Stimulated activated CD4-positive, alpha-beta T cell treated with anti-CD3 and anti-CD28 coated beads, Interleukin-12 subunit alpha, Interleukin-12 subunit beta, amount 100 ng/mL, for 24 hours (primary cell): ENCODE data around the gene FRMD5.
"Not testable (repeated sequence)": the region's sequence is repeated elsewhere in the genome, so short reads cannot be mapped to it uniquely, and the experiment has no call there.

Source experiments
- DNase-seq, 2 experiments: peaks; one replicate each; pipeline ENCODE4 v3.0.0-alpha.2; 2020; ENCODE audit warnings: low read depth in 2 of 2

FRMD5 gene

GRCh38 chr15:43845421-43845820, 349.6 kb downstream of the FRMD5 start:
- no peak for DNase-seq

DNA sequence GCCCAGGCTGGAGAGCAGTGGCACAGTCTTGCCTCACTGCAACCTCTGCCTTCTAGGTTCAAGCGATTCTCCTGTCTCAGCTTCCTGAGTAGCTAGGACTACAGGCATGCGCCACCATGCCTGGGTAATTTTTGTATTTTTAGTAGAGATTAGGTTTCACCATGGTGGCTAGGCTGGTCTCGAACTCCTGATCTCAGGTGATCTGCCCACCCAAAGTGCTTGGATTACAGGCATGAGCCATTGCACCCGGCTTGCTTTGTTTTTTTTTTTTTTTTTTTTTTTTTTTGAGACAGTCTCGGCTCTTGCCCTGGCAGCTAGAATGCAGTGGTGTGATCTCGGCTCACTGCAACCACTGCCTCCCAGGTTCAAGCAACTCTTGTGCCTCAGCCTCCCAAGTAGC, 362.6 kb downstream of the FRMD5 start:
- not testable (repeated sequence) for DNase-seq

DNA sequence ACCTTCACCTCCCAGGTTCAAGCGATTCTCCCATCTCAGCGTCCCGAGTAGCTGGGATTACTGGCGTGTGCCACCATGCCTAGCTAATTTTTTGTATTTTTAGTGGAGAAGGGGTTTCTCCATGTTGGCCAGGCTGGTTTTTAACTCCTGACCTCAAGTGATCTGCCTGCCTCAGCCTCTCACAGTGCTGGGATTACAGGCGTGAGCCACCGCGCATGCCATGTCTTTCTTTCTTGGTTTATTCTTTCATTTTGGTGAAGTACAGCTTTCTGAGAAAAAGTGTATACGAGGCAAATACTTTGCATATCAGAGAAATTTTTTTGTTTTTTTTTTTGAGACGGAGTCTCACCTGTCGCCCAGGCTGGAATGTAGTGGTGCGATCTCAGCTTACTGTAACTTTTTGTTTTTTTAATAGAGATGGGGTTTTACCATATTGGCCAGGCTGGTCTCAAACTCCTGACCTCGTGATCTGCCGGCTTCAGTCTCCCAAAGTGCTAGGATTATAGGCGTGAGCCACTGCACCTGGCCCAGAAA, 363.5 kb downstream of the FRMD5 start:
- not testable (repeated sequence) for DNase-seq

- not testable (repeated sequence) for DNase-seq
Observed at GRCh38 chr15:43830691-43831275, 364.3 kb downstream of the FRMD5 start.

GRCh38 chr15:43829951-43830540, 365.0 kb downstream of the FRMD5 start:
- DNase-seq: not testable (repeated sequence)

DNA sequence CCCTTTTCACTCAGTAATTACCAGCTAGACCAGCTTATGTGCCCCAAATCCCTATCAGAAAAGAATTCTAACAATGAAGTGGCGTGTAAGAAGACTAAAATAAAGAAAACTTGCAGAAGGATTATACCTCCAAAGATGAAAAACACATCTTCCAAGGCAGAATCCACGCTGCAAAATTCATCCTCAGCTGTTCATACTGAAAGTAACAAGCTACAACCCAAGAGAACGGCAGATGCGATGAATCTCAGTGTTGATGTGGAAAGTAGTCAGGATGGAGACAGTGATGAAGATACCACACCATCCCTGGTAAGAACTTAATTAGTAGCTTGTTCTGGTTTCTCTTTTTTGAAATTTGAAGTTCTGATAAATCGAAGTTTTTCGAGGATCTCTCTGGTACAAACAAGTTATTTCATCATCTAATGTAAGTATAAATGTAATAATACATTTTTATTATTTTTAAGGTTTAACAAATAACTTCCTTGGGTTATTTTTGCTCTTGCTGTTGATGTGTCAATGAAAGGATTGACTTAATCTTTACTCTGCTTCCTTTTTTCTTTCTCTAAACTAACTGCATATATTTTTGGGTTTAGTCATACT, 366.9 kb downstream of the FRMD5 start:
- no peak for DNase-seq

- peak; percentile 66 to 83 for DNase-seq
Observed at GRCh38 chr15:43826508-43827341, 368.3 kb downstream of the FRMD5 start, which contains the start of gene WDR76. Gene WDR76, plus strand, starts transcription at chr15:43827002. Its CDS starts 31 bp downstream, at chr15:43827033.

GRCh38 chr15:43826029-43826507, 369.0 kb downstream of the FRMD5 start:
- DNase-seq: no peak

- not testable (repeated sequence) for DNase-seq
Observed at GRCh38 chr15:43825305-43825704, 369.8 kb downstream of the FRMD5 start.

DNA sequence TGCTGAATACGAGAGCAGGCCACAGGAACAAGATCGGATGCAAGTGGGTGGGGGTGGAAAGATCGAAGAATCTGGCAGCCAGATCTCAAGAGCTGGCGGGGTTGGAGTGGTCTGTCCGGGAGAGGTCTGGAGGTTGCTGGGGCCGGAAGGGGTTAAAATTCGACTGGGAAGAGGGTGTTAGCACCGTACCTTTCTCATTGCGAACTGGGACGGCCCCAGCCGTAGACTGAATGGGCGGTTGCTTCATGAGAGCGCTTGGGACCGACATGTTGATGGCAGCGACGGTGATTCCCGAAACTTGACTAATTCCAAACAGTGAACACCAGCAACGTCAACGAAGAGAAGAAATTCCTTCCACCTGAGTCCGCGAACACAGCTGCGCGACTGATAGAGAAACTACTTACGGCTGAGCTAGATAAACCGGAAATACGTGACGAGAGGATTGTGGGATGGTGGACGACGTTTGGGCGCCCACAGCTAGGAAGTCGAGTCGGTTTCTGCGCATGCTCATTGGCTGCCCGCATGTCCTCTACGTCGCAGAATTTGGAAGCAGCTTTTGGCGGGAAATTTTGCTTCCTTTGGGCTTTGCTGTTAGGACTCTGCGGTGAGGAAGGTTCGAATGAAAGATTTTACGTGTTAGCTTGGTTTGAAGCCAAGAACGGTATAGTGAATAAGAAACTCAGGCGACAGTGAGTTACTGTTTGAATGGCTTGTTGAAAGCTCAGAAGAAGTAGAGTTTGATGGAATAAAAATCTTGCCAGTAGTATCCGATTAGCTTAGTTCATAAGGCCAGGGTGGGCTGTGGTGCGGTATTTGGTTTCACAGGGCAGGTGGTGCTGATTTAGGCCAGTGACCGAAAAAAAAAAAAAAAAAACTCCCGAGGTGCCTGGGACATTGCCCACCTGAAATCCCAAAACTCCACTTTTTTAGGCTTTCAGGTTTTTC, 370.5 kb downstream of the FRMD5 start, which contains the start of gene MFAP1:
MFAP1 (minus strand) TSS at position 389 of the 945 bp plus-strand sequence; CDS start at position 268, 121 bp downstream.
- peak; percentile 84 to 87 for DNase-seq

DNA sequence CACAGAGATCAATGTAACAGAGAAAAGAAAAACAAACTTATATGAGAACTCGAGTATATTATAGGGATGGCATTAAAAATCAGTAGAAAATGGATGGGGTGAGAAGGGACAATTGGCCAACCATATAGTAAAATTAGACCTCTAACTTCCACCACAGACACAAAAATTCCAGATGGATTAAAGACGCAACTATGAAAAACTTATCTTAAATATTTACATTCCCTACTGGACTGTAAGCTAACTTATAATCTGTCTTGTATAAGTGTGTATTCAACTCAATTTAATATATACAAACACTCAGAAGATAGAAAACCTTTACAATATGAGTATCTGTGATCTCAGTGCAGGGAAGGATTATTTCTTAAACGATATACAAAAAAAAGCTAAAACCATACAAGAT, 373.6 kb downstream of the FRMD5 start:
- DNase-seq: no peak
